HG02571 (cell line): Measurements from ENCODE around the gene EOGT.
A peak's percentile ranks its signal among the peaks of the same experiment; 100 is the strongest.

Experiments
- ATAC-seq: cut with Tn5 transposase; IDR thresholded peaks from one replicate; pipeline ENCODE4 v1.9.1; 2021; ENCODE audit warnings: mild to moderate bottlenecking, moderate library complexity; ENCODE audit not compliant: unreplicated experiment

EOGT gene

DNA sequence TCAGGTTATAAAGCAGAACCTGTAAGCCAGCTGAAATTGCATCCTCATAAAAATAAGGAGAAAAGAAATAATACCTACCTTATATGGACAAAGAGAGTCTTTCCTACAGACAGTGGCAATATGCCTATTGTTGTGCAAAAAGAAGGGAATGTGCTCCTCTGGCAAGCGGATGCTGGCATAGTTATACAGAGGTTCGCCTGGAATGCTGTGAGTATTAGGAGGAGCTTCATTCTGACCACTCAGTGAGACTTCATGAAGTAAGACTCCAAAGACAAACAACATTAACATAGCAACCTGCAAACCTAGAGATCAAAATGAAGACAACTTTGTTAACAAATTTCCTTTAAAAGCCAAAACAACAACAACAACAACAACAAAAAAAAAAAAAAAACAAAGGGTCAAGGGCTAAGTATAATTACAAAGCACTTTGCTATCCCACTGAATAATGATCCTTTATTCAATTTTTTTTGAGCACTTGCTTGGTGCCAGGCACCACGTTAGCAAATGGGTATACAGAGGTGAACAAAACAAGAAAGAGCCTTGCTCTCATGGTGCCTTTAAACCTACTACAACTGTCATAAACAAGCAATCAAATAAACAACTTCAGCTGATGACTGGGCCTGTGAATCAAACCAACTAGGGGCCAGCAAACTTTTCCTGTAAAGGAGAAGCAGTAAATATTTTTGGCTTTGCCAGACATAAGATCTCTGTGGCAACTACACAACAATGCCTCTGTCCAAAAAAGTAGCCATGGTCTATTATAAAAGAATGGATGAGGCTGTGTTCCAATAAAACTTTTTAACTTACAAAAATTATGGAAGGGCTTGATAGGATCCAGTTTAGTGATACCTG is 3.7 kb downstream of the EOGT start:
- no peak for ATAC-seq

- no peak for ATAC-seq
These were observed 4.5 kb downstream of the EOGT start for GRCh38 chr3:69008980-69009379.

GRCh38 chr3:69005791-69006482 is 7.5 kb downstream of the EOGT start:
- no peak for ATAC-seq

DNA sequence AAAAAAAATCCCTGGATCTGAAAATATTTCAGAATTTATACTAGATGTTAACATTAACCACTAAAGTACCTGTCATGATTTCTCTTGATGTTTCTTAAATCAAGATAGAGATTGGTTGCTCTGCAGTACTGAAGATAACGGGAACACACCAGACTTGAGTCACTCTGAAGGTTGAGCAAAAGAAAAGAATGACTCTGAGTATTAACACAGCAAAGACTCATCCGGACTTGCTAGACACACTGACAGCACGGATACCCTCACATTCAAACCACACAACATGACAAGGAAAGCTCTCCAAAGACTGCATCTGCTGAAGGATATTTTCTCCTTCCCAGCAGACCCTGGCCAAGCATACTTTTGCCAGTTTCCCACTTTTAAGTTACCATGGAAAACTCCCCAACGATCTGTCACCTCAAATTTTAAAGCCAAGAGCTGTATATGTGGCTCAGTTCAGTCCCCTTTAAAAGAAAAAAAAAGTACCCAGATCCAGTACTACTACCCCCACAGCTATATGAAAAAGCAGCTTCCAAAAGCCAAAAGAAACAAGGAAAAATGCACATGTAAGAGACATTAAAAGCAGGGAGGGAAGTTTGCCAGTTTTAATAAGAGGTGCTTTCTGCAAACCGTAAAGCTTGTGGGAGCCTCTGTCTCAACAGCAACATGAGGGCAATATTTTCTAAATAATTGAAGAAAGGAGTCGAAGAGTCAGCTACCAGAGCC is 8.3 kb downstream of the EOGT start:
- ATAC-seq, result no peak

DNA sequence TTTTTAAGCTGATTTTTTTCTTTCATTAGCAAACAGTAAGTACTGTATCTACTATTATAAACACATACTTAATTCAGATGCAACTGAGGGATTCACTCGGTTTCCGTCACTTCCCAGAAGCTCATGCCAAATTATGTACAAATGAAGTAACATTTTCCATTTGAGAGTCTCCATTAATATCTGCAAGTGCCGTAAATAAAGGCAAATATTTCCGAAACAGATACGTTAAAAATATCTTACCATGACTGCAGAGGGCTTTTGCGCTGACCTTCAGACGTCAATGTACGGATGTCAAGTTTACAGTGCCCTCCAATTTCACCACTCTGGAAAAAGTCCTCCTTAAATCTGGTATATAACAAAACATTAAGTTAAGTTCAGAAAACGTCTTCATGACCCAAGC is 9.3 kb downstream of the EOGT start:
- no peak for ATAC-seq

- ATAC-seq, result no peak
These were observed 13.9 kb downstream of the EOGT start for GRCh38 chr3:68999605-69000004.

DNA sequence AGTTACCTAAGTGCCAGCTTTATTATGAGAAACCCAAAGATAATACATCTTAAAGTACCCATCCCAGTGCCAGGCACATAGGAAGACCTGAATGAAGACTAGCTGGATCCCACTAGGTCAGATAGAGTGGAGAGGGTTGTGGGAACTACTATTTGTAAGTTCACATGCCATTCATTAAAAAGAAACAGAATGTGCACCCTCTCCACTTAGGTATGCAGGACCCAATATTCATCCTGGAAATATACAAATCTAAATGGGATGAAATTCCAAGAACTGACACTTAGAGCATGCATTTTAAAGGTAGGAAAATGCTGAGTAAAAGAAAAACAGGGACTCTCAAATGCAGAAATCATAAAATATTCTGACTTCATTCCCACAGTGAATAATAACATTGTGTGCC is 14.3 kb downstream of the EOGT start:
- no peak for ATAC-seq

DNA sequence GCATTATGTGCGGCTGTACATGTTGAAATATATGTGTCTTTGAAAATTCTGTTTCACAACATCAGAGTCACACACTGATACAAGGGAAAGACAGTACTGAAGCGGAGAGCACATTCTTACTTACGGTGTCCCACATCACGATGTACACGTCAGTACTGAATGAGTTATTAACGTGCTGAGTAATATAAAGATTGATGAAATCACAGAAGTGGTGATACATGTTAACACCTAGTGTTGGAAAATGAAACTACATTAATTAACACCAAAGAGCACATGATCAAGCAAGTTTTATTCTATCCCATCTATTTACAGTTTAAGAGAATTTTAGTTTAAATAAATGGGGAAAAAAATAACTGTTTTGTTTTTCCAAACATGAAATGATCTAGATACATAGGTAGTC is 15.6 kb downstream of the EOGT start:
- no peak for ATAC-seq

DNA sequence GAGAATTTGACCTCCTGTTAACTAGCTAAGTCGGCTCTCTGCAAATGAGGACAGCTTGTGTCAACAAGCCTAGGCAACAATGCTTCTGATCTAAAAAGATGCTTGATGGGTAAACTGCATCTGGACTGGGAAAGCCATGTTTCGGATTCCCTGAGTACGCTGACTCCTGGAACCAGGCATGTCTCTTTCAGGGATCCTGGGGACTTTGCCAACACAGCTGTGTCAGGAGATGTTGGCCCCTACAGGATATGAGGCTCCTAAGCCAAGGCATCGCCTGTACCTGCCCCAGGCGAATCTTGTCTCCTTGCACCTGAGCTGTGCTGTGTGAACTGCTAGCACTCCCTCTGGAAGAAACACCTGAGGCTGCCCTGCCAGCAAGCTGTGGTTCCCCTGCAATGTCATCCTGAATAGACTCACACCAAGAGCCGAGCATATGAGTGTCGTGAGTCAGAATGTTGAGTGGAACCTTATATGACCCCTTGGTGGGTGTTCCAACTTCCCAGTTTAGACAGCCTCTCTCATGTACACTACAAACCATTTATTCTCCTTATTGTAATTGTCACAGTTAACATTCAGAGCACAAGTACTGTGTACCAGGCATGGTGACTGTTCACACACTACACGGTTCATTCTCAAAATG is 17.0 kb downstream of the EOGT start:
- no peak for ATAC-seq

DNA sequence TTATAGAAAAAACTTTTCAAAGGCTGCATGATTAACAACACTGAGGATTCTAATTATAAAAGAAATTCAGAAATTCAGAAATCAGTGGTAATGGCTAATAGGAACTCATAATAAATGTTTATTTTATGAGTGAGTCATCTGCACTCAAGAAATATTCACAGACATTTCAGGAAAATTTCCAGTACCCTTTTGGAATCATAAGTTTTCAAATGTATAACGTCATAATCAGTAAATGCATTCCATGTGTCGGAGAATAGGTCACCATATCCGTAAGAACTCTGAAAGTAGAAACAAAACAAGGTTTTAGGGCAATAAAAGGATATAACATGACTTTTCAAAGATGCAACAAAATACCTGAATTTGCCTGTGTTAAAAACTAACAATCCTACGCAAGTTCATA is 24.7 kb downstream of the EOGT start:
- ATAC-seq, result no peak

DNA sequence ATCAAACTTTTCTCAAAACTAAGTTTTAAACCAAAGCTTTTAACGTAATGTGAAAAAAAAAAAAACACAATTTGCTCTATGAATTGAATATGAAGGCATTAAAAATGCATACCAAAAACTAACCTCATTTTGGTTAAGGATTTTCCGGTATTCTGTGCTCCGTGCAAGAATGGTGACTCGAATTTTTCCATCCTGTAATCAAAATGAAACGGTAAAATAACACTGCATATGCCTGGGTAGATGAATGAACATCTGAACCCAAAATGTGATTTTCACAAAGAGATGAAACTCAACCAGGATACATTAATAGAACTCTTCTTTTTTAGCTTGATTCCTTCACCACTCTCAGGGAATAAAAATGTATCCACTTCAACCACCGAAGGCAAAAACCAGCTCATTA is 26.2 kb downstream of the EOGT start:
- no peak for ATAC-seq

DNA sequence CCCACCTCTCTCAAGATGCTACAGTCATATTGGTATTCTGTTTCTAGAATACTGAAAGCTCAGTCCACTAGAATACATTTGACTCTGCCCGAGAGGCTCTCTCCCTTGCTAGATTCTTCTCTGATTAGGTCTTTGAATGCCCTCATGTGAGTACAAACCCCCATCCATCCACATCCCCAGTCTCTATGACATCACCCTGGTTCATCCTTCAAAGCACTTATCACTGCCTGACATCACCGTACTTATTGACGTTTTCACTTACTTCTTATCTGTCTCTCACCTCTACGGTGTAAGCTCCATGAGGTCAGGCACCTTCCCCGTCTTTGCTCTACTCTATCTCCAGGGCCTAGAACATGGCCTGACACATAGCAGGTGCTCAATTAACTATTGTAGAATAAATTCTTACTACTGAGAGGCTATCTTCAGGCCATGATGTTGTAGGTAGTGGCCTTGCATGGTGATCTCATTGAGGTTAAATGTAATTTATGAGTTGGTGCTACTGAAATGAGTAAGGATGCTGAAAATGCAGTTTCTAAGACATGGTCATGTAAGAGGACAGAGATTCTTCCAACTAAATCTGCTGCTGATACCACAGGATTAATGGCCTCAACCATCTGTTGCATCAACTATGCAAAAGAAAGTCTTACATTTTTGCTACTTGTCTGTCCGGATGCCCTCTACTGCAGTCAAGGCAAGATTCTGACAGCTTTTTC is 26.8 kb downstream of the EOGT start:
- no peak for ATAC-seq

- no peak for ATAC-seq
These were observed 28.2 kb downstream of the EOGT start for GRCh38 chr3:68985146-68985790.

DNA sequence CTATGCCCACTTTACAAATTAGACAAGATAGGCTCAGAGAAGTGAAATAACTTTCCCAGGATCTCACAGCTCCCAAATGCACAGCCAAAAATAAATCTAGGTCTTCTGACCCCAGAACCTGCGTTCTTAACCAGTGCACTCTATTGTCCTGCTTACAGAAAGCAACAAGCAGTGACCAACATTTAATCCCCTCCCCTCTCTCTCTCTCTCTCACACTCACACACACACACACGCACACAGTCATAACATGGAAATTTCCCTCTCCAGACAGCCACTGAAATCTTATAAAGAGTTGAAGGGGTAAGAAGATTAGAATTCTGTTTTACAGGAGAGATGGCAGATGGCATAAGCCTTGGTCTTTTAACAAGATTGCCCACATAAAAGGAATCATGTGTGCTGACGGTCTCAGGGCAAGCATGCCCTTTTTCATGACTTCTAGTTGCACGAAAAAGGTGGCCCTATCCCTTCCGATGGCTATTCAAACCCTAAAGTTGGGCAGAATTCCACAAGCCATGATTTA is 29.4 kb downstream of the EOGT start:
- ATAC-seq, result no peak

DNA sequence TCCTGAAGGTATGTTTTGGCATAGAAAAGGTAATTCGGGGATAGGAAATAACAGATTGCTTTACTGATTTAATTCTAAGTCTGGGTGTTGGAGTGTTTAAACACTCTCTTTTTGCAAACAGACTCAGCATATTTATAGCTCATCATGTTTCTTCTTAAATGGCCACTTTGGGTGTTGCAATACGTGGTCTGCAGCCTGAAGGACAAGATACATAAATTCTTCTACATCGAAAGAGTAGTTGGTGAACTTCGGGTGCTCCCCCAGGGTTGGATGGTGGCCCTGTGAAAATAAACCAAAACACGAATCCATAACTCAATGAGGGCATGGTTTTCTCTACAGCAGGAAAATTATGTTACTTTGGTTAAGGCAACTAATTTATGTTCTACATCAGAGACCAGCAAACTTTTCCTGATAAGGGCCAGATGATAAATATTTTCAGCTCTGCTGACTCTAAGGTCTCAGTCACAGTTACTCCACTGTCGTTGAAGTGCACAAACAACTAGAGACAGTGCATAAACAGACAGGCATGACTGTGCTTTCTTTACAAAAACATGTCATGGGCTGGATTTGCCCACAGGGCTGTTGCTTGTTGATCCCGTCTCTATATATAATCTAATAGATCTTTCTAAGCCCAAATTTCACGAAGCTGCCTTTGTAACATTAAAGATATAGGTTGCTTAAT is 35.9 kb downstream of the EOGT start:
- ATAC-seq, result no peak

DNA sequence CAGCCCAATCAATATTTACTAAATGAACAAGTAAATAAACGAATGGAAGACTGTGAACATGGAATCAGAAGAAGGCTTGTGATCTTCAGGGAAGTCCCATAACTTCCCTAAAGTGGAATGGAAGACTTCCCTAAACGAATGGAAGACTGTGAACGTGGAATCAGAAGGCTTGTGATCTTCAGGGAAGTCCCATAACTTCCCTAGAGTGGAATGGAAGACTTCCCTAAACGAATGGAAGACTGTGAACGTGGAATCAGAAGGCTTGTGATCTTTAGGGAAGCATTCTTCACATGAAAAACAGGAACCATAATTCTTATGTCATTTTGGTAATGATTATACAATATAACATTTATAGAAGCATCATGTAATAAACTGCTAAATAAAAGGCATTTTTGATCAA is 38.8 kb downstream of the EOGT start:
- ATAC-seq, result no peak

DNA sequence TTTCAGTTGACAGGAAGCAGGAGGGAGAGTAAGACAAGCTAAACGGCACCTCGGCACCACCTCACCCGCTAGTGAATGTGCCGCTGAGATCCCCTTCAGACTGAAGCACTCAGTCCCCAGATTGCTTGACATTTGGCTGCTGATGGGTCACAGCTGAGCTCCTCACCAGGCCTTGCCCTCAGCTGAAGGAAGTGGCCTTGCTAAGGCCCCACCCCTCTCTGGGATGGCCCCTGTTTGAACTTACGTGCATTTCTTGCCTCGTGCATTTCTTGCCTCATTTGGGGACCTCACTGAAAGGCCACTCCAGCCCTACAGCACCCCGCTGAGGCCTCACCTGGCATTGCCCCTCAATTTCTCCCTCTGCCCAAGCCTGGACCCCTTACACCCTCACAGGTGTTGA is 39.8 kb downstream of the EOGT start:
- ATAC-seq, result no peak

DNA sequence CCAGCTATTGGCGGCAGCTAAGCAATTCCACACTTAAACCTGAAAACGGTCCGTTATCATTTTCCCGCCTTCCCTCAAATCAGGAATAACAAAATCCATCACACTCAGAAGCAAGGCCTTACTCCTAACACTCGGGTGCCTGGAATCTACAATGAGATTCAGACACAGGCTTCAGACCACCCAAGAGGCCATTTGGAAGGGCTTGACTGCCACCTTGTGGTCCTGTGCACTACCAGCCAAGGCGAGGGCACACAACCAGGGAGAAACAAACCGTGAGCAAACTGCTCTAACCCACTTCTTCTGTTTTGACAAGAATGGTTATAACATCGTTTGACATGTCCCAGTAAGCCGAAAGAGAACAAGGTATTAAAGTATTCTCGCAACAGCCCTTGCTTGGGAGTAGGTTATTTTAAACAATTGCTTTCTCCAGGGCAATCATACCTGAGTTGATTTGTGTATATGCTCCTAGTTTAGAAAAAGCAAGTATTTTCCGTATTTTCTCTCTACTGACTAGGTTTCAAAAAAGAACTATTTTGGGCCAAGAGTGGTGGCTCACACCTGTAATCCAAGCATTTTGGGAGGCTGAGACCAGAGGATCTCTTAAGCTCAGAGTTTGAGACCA is 41.0 kb downstream of the EOGT start:
- ATAC-seq, result peak; percentile 62

- ATAC-seq, result no peak
These were observed 48.8 kb downstream of the EOGT start for GRCh38 chr3:68964694-68965093.
